PFSK-1 (cell line): Measurements from ENCODE around the gene HHAT.

Experiments used
- POLR2AphosphoS5 ChIP-seq: IDR thresholded peaks from 2 replicates; pipeline ENCODE4 v1.6.1; 2012; ENCODE audit warnings: low read depth, mild to moderate bottlenecking, control low read depth, low read length, moderate library complexity
- SIN3A ChIP-seq: IDR thresholded peaks from 2 replicates; pipeline ENCODE4 v1.6.1; 2012; ENCODE audit warnings: mild to moderate bottlenecking, low read length, moderate library complexity, borderline replicate concordance; ENCODE audit not compliant: insufficient read depth

DNA sequence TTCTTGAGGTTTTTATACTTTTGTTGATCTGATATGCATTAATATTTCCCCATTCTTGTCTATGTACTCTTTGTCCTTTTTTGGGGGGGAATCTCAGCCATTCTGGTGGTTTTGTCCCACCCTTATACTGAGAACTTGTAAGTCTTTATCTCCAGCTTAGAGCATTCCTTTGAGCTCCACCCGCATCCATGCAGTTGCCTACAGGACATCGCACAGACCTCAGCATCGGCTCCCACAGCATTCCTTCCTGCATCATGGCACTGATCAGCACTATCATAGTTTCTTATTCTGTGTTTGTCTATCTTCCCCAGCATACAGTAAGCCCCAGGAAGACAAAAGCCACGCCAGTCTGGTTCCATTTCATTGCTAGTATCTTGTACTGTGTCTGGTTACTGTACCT, 33.0 kb downstream of the HHAT start:
- TF ChIP-seq POLR2AphosphoS5: no peak
- TF ChIP-seq SIN3A: no peak
